GM21515 (cell line): ENCODE results near the gene INO80.
"Not testable (repeated sequence)": the region's sequence is repeated elsewhere in the genome, so short reads cannot be mapped to it uniquely, and the experiment has no call there.

Experiments
- ATAC-seq: cut with Tn5 transposase; IDR thresholded peaks from one replicate; pipeline ENCODE4 v1.9.1; 2021; ENCODE audit not compliant: unreplicated experiment

Gene INO80

DNA sequence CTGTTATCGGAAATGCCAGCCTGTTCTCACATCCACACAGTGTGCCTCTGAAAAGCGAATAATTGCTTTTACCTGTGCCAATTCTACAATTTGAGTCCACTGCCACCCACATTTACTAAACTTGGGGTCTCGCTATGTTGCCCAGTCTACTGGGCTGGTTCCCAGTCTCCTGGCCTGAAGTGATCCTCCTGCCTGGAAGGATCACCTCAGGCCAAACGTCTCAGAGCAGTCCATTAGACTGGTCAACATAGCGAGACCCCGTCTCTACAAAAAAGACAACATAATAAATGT, 827 bp upstream of the INO80 start:
- no peak for ATAC-seq

- ATAC-seq = peak; percentile 49
These were observed 396 bp downstream of the INO80 start for GRCh38 chr15:41115652-41116115.

- ATAC-seq = peak; percentile 22
These were observed 874 bp downstream of the INO80 start for GRCh38 chr15:41115161-41115651.

GRCh38 chr15:41106947-41107346, 9.1 kb downstream of the INO80 start:
- ATAC-seq = no peak

GRCh38 chr15:41105348-41106334, 10.4 kb downstream of the INO80 start:
- ATAC-seq = no peak

DNA sequence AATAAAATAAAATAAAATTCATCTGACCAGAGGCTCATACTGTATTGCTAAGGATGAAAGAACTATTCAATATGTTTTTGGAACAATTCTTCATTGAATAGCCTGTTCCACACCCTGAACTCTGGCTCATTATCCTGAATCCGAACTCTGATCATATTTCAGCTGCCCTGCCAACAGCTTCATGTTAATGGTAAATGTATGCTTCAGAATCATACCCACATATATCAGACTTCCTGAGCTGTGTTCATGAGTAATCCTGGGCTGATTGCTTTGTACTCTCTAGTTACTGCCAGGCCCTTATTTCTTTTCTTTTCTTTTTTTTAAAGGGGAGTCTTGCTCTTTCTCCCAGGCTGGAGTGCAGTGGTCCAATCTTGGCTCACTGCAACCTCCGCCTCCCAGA, 11.8 kb downstream of the INO80 start:
- no peak for ATAC-seq

DNA sequence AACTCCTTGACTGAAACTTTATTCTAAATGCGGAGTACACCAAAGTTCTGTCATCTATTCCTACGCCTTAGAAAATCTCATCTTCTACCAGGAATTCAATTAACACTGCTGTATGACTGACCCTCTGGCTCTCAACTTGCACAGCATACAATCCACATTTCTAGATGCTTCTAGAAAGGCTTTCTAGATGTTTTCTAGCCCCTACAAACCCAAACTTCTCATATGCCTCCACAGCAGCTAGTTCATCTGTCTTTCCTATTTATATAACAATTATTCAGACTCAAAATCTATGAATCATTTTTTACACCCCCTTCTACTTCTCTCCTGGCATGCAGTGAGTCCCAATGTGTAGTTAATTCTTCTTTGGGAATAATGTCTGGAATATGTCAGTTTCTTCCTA, 13.2 kb downstream of the INO80 start:
- no peak for ATAC-seq

DNA sequence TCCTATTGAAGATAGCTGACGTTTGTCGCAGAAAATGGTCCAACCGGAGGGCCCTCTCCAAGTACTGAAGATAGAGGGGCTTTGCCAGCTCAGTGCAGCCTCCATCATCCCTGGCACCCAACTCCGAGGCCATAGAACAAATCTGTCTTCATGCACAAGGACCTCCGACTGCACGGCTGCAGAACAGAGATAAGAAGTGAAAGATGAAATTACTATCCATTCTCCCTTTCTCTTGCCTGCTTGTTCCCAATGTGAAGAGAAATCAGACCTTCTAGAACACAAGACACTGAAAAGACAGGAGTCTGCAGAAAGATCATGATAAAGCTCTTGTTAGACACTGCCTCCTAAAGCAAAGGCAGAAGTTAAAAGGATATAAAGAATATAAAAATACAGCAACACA, 19.9 kb downstream of the INO80 start:
- ATAC-seq = no peak

DNA sequence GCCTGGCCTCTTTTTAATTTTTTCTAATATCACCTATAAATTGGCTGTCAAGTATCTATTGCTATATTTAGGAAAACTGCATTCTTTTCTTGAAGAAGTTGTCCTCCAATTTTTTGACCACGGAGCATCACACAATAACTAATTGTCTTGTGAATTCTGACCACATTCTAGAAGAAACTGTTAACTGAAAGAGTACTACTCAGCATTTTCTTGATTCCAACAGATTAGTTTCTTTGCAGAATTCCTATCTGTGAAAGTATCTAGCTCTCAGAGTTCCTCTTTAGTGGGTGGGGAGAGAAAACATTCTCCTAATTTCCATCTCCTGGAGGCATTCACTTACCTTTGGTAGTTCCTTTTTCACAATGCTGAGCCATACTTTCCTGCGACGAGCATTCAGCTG, 31.1 kb downstream of the INO80 start:
- ATAC-seq = no peak

- no peak for ATAC-seq
These were observed 35.9 kb downstream of the INO80 start for GRCh38 chr15:41080144-41080543.

DNA sequence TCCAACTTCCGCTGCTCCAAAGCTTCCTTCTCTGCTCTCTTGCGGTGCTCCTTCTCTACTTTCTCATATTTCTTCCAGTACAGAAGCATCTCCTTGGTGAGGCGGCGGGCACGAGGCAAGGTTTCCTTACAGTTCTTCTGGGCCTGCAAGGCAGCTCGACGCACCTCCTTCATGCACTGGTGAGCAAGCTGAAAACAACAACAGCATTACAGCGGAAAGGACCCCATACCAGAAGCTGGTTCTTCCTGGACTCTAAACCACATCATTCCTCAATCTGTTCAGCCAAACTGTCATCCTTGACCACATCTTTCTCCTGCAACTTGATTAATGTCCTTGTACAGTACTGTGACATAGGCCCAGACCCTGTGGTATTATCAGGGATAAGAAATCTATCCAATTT, 36.4 kb downstream of the INO80 start:
- no peak for ATAC-seq

- ATAC-seq = not testable (repeated sequence)
These were observed 37.2 kb downstream of the INO80 start for GRCh38 chr15:41078879-41079278.

- ATAC-seq = no peak
These were observed 38.0 kb downstream of the INO80 start for GRCh38 chr15:41078125-41078524.

DNA sequence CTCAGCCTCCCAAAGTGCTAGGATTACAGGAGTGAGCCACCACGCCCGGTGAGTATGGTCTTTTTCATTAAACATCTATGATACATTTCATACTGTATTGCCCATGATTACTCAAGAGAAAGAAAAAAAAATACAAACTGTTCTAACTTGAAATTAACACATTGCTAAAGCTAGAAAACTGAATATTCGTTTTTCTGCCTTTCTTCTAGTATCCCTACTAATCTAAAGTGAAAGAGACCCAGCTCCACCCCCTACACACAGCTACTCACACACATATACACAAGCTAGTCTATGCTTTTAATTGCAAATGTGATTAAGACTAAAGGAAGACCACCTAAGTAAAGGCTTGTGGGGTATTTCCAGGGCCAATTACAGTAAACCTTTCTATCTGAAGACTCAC, 43.1 kb downstream of the INO80 start:
- ATAC-seq = no peak

DNA sequence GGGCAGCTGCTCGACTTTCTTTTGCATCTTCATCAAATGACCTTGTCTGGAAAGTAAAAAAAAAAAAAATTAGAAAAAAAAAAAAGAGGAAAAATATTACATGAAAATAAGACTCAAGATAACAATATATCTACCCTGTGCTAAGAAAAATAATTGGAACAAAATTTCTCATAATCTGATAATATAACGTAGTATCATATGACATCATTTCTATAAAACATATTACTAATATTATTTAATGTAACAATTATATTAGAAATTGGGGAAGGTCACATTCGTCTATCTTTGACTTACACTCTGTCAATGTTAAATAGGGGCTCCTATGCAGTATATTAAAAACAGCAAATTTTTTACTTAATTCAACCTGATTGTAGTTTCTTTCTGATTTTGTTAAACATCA, 44.1 kb downstream of the INO80 start:
- no peak for ATAC-seq

- no peak for ATAC-seq
These were observed 49.6 kb downstream of the INO80 start for GRCh38 chr15:41066516-41066915.

DNA sequence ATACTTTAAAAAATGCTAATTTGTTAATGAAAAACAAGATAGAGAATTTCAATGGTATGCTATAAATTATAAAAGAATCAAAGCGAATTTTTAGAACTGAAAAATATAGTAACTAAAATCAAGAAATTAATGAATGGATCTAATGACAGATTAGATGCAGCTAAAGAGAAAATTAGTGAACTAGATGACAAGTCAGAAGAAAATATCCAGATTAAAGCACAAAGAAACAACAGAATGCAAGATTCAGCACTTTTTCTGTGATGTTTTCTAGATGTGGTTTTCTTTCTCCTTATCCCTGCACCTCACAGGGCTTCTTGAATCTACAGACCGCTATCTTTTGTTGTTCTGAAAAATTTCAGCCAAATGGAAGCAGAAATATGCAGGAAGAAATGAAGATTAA, 54.4 kb downstream of the INO80 start:
- no peak for ATAC-seq

- no peak for ATAC-seq
These were observed 55.6 kb downstream of the INO80 start for GRCh38 chr15:41060505-41060904.

DNA sequence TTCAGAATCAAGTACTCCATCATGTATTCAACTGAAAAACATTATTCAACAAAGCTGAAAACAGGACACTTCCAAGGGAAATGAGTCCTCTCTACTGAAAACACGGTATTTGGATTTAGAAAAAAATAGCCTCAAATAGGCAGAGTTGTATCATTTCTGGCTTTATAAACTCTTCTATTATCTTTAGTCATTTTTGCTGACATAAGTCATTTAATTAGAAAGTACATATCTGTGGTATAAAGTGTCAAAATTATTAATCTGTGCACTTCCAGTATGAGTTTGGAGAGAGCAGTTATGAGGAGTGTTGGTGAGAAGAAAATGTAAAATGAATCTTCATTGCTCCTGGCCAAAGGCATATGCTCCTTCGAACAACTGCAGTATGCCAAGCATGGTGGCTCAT, 59.3 kb downstream of the INO80 start:
- no peak for ATAC-seq

DNA sequence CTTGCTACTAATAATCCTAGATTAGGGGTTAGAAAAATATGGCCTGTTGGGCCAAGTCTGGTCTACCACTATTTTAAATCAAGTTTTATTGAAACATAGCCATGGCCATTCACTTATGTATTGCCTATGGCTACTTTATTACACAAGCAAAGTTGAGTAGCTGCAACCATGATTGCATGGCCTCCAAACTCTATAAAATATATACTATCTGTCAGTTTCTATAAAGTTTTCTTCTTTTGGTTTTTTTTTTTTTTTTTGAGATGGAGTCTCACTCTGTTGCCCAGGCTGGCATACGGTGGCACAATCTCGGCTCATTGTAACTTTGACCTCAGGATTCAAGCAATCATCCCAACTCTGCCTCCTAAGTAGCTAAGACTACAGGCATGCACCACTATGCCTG, 60.4 kb downstream of the INO80 start:
- no peak for ATAC-seq

DNA sequence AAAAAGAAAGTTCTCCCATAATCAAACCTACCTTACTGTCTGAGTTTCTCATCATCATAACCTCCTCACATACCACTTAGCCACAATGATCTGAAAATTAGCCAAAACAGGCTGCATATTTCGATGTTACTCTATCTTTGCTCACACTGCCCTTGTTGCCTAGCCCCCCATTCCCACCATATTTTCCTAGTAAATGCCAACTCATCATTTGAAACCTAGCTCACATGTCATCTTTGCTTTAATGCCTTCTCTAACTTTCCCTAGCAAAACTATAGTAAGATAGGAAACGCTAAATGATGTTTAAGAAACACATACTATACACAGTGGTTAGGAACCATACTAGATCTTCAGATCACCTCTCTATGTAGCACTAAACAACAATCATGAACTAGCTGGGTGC, 64.9 kb downstream of the INO80 start:
- ATAC-seq = no peak

DNA sequence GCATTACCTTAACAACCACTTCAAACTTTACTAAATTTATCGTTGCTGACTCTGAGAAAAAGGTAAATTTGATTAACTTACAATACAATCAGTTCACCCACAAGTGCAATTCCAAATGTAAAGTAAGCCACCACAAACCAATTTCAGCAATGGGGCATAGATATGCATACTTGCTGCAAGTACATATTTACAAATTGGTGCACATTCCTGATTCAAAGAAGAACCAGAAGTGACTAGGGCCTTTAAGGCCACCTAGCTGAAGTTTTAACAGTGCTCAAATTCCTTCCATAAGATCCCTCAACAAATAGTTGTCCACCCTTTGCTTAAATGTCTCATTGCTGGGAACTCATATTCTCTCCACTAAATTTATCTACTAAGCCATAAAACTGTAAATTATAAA, 67.2 kb downstream of the INO80 start:
- ATAC-seq = no peak

- no peak for ATAC-seq
These were observed 67.7 kb downstream of the INO80 start for GRCh38 chr15:41048397-41048796.
